ENCODE results near the gene LYZL4.

Gene LYZL4

GRCh38 chr3:42447481-42447880 is 37.1 kb upstream of the LYZL4 start:
- in situ Hi-C loops (cut with HindIII; ENCODE audit: low sequenced_read_pairs) = no loop called here
- H3K4me3 ChIP-seq (ENCODE audit: low read depth, low read length) = no peak overlapping the region
- no peak for DNase-seq (ENCODE audit: low read depth, low spot score)
- TF ChIP-seq CTCF (IDR thresholded peaks at IDR 0.05; ENCODE audit: low read depth, low read length) = no peak

- in situ Hi-C loops (cut with HindIII; ENCODE audit: low sequenced_read_pairs) = no loop called here
- DNase-seq (ENCODE audit: low read depth, low spot score) = no peak
- no peak overlapping the region for H3K4me3 ChIP-seq (ENCODE audit: low read depth, low read length)
- no peak for TF ChIP-seq CTCF (IDR thresholded peaks at IDR 0.05; ENCODE audit: low read depth, low read length)
Observed at GRCh38 chr3:42446111-42447050, 36.0 kb upstream of the LYZL4 start.

- no peak overlapping the region for H3K4me3 ChIP-seq (ENCODE audit: low read depth, low read length)
- in situ Hi-C loops (cut with HindIII; ENCODE audit: low sequenced_read_pairs) = no loop called here
- peak; percentile 72 for DNase-seq (ENCODE audit: low read depth, low spot score)
- TF ChIP-seq CTCF (IDR thresholded peaks at IDR 0.05; ENCODE audit: low read depth, low read length) = peak; percentile 99
Observed at GRCh38 chr3:42443819-42444436, 33.5 kb upstream of the LYZL4 start.

- in situ Hi-C loops (cut with HindIII; ENCODE audit: low sequenced_read_pairs) = no loop called here
- H3K4me3 ChIP-seq (ENCODE audit: low read depth, low read length) = no peak overlapping the region
- no peak for TF ChIP-seq CTCF (IDR thresholded peaks at IDR 0.05; ENCODE audit: low read depth, low read length)
- no peak for DNase-seq (ENCODE audit: low read depth, low spot score)
Observed at GRCh38 chr3:42443292-42443691, 32.9 kb upstream of the LYZL4 start.

GRCh38 chr3:42442640-42443039 is 32.2 kb upstream of the LYZL4 start:
- H3K4me3 ChIP-seq (ENCODE audit: low read depth, low read length) = no peak overlapping the region
- TF ChIP-seq CTCF (IDR thresholded peaks at IDR 0.05; ENCODE audit: low read depth, low read length) = peak; percentile 7
- DNase-seq (ENCODE audit: low read depth, low spot score) = no peak
- in situ Hi-C loops (cut with HindIII; ENCODE audit: low sequenced_read_pairs) = no loop called here

- TF ChIP-seq CTCF (IDR thresholded peaks at IDR 0.05; ENCODE audit: low read depth, low read length) = no peak
- in situ Hi-C loops (cut with HindIII; ENCODE audit: low sequenced_read_pairs) = no loop called here
- no peak for DNase-seq (ENCODE audit: low read depth, low spot score)
- H3K4me3 ChIP-seq (ENCODE audit: low read depth, low read length) = no peak overlapping the region
Observed at GRCh38 chr3:42441791-42442190, 31.4 kb upstream of the LYZL4 start.
